IMR-90 (cell line): ENCODE measurements around the gene CDK2AP2. TPM values are rescaled to one million over a fixed set of nuclear protein-coding genes. Genes with fewer than 3 reads are reported as not detected.

Source experiments
- ATAC-seq: fragments of 200-7000 bp; cut with Tn5 transposase; 2 replicates; pipeline ENCODE4 v1.9.1; 2020; ENCODE audit warnings: low read depth, mild to moderate bottlenecking, moderate library complexity
- BruUV-seq: library from RNA; stranded (reverse); fragments of 400-500 nt; replicated peaks from 2 replicates; lab custom pipeline; 2021; lab: Mats Ljungman, UMichigan
- CTCF ChIA-PET: fragments of 300-600 bp; formaldehyde crosslinking; extraction: SDS; loops from one replicate; lab custom pipeline; 2021; ENCODE audit warnings: antibody characterized with exemption; lab: Yijun Ruan, JAX
- POLR2A ChIA-PET: fragments of 300-600 bp; sonication (Branson Sonifier 250); formaldehyde crosslinking; loops from one replicate; lab custom pipeline; 2022; ENCODE audit warnings: antibody characterized with exemption; ENCODE audit not compliant: unreplicated experiment; lab: Charles Lee
- DNase-seq: peaks from one replicate; pipeline ENCODE4 v3.0.0; 2013
- H2AFZ ChIP-seq: replicated peaks from 2 replicates; pipeline ENCODE3; 2013; ENCODE audit warnings: low read length, mild to moderate bottlenecking; ENCODE audit not compliant: poor library complexity
- H2AK5ac ChIP-seq: 2 replicates; pipeline ENCODE4 v1.6.1; 2013; ENCODE audit warnings: low read depth, low read length, inconsistent platforms
- H2AK9ac ChIP-seq: replicated peaks from 2 replicates; pipeline ENCODE3; 2013; ENCODE audit warnings: mild to moderate bottlenecking, low read depth, low read length, moderate library complexity; ENCODE audit not compliant: poor library complexity
- H2BK120ac ChIP-seq: 2 replicates; pipeline ENCODE4 v1.6.1; 2013; ENCODE audit warnings: low read depth, low read length, inconsistent platforms
- H2BK15ac ChIP-seq: 3 replicates; pipeline ENCODE4 v1.6.1; 2013; ENCODE audit warnings: low read depth, low read length, inconsistent platforms
- H2BK20ac ChIP-seq: 2 replicates; pipeline ENCODE4 v1.6.1; 2013; ENCODE audit warnings: low read depth, mild to moderate bottlenecking, inconsistent platforms, low read length, moderate library complexity
- H2BK5ac ChIP-seq: 2 replicates; pipeline ENCODE4 v1.6.1; 2013; ENCODE audit warnings: mild to moderate bottlenecking, low read depth, low read length, inconsistent platforms; ENCODE audit not compliant: poor library complexity, severe bottlenecking
- H3K14ac ChIP-seq: replicated peaks from 2 replicates; pipeline ENCODE4 v1.6.1; 2013; ENCODE audit warnings: low read depth, low read length, inconsistent platforms
- H3K18ac ChIP-seq: 2 replicates; pipeline ENCODE4 v1.6.1; 2013; ENCODE audit warnings: low read depth, low read length, control low read depth
- H3K23ac ChIP-seq: 2 replicates; pipeline ENCODE4 v1.6.1; 2013; ENCODE audit warnings: low read depth, low read length, inconsistent platforms
- H3K27ac ChIP-seq: 2 replicates; pipeline ENCODE4 v1.5.1; 2013; ENCODE audit warnings: mild to moderate bottlenecking, control low read depth, low read length; ENCODE audit not compliant: insufficient read depth
- H3K27me3 ChIP-seq: 2 replicates; pipeline ENCODE4 v1.6.1; 2013; ENCODE audit warnings: low read length; ENCODE audit not compliant: control insufficient read depth, insufficient read depth
- H3K36me3 ChIP-seq: 2 replicates; pipeline ENCODE4 v1.6.1; 2013; ENCODE audit warnings: low read length, mixed read lengths; ENCODE audit not compliant: control insufficient read depth, insufficient read depth
- H3K4ac ChIP-seq: 2 replicates; pipeline ENCODE4 v1.6.1; 2013; ENCODE audit warnings: low read depth, low read length, inconsistent platforms
- H3K4me1 ChIP-seq: 2 replicates; pipeline ENCODE4 v1.6.1; 2013; ENCODE audit warnings: low read length, mixed read lengths; ENCODE audit not compliant: control insufficient read depth, insufficient read depth
- H3K4me2 ChIP-seq: 2 replicates; pipeline ENCODE4 v1.6.1; 2013; ENCODE audit warnings: low read depth, mild to moderate bottlenecking, control low read depth, low read length, moderate library complexity
- H3K4me3 ChIP-seq: 2 replicates; pipeline ENCODE4 v1.5.1; 2013; ENCODE audit warnings: low read depth, mild to moderate bottlenecking, control low read depth, low read length, moderate library complexity; ENCODE audit not compliant: insufficient read depth
- H3K56ac ChIP-seq: 2 replicates; pipeline ENCODE4 v1.6.1; 2013; ENCODE audit warnings: low read length, inconsistent platforms; ENCODE audit not compliant: insufficient read depth; ENCODE audit errors: extremely low read depth
- H3K79me1 ChIP-seq, 2 experiments: 2 replicates each; pipeline ENCODE4 v1.6.1; 2013; ENCODE audit warnings: low read length in 2 of 2, inconsistent platforms in 1 of 2, low read depth in 1 of 2
- H3K9ac ChIP-seq: 2 replicates; pipeline ENCODE4 v1.6.1; 2013; ENCODE audit warnings: low read depth, low read length, control low read depth
- H3K9me1 ChIP-seq: 2 replicates; pipeline ENCODE4 v1.6.1; 2013; ENCODE audit warnings: low read length, inconsistent platforms; ENCODE audit not compliant: insufficient read depth
- H3K9me3 ChIP-seq: 2 replicates; pipeline ENCODE4 v1.6.1; 2013; ENCODE audit warnings: low read length; ENCODE audit not compliant: control insufficient read depth, insufficient read depth
- H4K20me1 ChIP-seq: 2 replicates; pipeline ENCODE4 v1.6.1; 2013; ENCODE audit warnings: low read length, inconsistent platforms; ENCODE audit not compliant: insufficient read depth
- H4K5ac ChIP-seq: 2 replicates; pipeline ENCODE4 v1.6.1; 2013; ENCODE audit warnings: mild to moderate bottlenecking, low read depth, low read length, control low read depth
- H4K8ac ChIP-seq, 2 experiments: 2 replicates each; pipeline ENCODE4 v1.6.1; 2013; ENCODE audit warnings: low read depth in 2 of 2, low read length in 2 of 2, control low read depth in 1 of 2, inconsistent platforms in 1 of 2
- H4K91ac ChIP-seq: 2 replicates; pipeline ENCODE4 v1.6.1; 2013; ENCODE audit warnings: low read depth, low read length, inconsistent platforms; ENCODE audit not compliant: insufficient read depth
- BHLHE40 ChIP-seq: fragments of 150-350 bp; IDR thresholded peaks from 2 replicates; pipeline ENCODE4 v1.6.1; 2016; ENCODE audit warnings: mild to moderate bottlenecking, low read depth, low read length
- CEBPB ChIP-seq: IDR thresholded peaks from 2 replicates; pipeline ENCODE4 v1.6.1; 2012; ENCODE audit warnings: low read depth, low read length, improper control_type of control experiment
- CHD1 ChIP-seq: IDR thresholded peaks from 2 replicates; pipeline ENCODE4 v1.6.1; 2012; ENCODE audit warnings: low read depth, low read length, improper control_type of control experiment
- CTCF ChIP-seq: conservative IDR thresholded peaks from 2 replicates; pipeline ENCODE4 v1.5.1; 2012; ENCODE audit warnings: mild to moderate bottlenecking, low read depth, low read length, improper control_type of control experiment
- ELK1 ChIP-seq: fragments of 150-350 bp; IDR thresholded peaks from 2 replicates; pipeline ENCODE4 v1.6.1; 2016; ENCODE audit warnings: low read depth, mild to moderate bottlenecking, low read length, moderate library complexity, borderline replicate concordance
- FOS ChIP-seq: fragments of 150-350 bp; IDR thresholded peaks from 2 replicates; pipeline ENCODE4 v1.6.1; 2016; ENCODE audit warnings: low read depth, low read length
- MAFK ChIP-seq: IDR thresholded peaks from 2 replicates; pipeline ENCODE4 v1.6.1; 2012; ENCODE audit warnings: low read depth, low read length, improper control_type of control experiment
- MAZ ChIP-seq: IDR thresholded peaks from 2 replicates; pipeline ENCODE4 v1.6.1; 2012; ENCODE audit warnings: low read depth, mild to moderate bottlenecking, low read length, improper control_type of control experiment, moderate library complexity, borderline replicate concordance
- MXI1 ChIP-seq: IDR thresholded peaks from 2 replicates; pipeline ENCODE4 v1.6.1; 2012; ENCODE audit warnings: low read depth, mild to moderate bottlenecking, low read length, moderate library complexity, borderline replicate concordance
- NFE2L2 ChIP-seq: fragments of 150-350 bp; IDR thresholded peaks from 2 replicates; pipeline ENCODE4 v1.6.1; 2016; ENCODE audit warnings: low read depth, mild to moderate bottlenecking, low read length
- POLR2A ChIP-seq: IDR thresholded peaks from 2 replicates; pipeline ENCODE4 v1.6.1; 2012; ENCODE audit warnings: mild to moderate bottlenecking, low read depth, low read length
- RAD21 ChIP-seq: IDR thresholded peaks from 2 replicates; pipeline ENCODE4 v1.6.1; 2012; ENCODE audit warnings: low read length, improper control_type of control experiment
- RCOR1 ChIP-seq: IDR thresholded peaks from 2 replicates; pipeline ENCODE4 v1.6.1; 2012; ENCODE audit warnings: mild to moderate bottlenecking, low read length, improper control_type of control experiment; ENCODE audit not compliant: insufficient replicate concordance
- RFX5 ChIP-seq: IDR thresholded peaks from 2 replicates; pipeline ENCODE4 v1.8.0; 2012; ENCODE audit warnings: low read depth, mild to moderate bottlenecking, low read length, moderate library complexity
- SMC3 ChIP-seq: fragments of 150-350 bp; IDR thresholded peaks from 2 replicates; pipeline ENCODE4 v1.6.1; 2016; ENCODE audit warnings: low read depth, mild to moderate bottlenecking, antibody characterized with exemption, low read length, moderate library complexity
- USF2 ChIP-seq: fragments of 150-350 bp; IDR thresholded peaks from 2 replicates; pipeline ENCODE4 v1.6.1; 2017; ENCODE audit warnings: mild to moderate bottlenecking, antibody characterized with exemption, low read length, low read depth
- WGBS, 2 experiments: methylation state at CpG; one replicate each; pipeline versions ENCODE4 v1.1.5 to v1.1.7; 2013; ENCODE audit warnings: missing lambda C conversion rate in 2 of 2; ENCODE audit not compliant: insufficient read length in 1 of 2; ENCODE audit errors: extremely low coverage in 2 of 2; 5-methylcytosine and 5-hydroxymethylcytosine counted together
- dilution Hi-C: fragments of 300-500 bp; cut with HindIII; formaldehyde crosslinking; loops from one replicate; pipeline ENCODE4 v1.14.3; 2018; ENCODE audit warnings: low sequenced_read_pairs; ENCODE audit not compliant: unreplicated experiment
- in situ Hi-C: fragments of 300-500 bp; cut with MboI; formaldehyde crosslinking; loops from 3 replicates; pipeline ENCODE4 v1.14.3; 2019; ENCODE audit warnings: low sequenced_read_pairs, inconsistent platforms, mixed read lengths
- intact Hi-C: fragments of 100-400 bp; cut with micrococcal nuclease; formaldehyde crosslinking; loops from 2 replicates; pipeline ENCODE4 v1.10.0; 2022
- polyA plus RNA-seq, 3 experiments: library from polyadenylated mRNA; depleted of rRNA; stranded (reverse); fragments of >200 nt; gene quantifications; 2 replicates each; pipeline ENCODE4 v1.2.3, GENCODE V29; 2012; ENCODE audit warnings: low replicate concordance in 1 of 3
- total RNA-seq: library from RNA; depleted of rRNA; stranded (reverse); fragments of >200 nt; gene quantifications from 2 replicates; pipeline ENCODE4 v1.2.3, GENCODE V29; 2012

The CDK2AP2 gene
- total and polyA plus RNA-seq, 2 of the 4 experiments (the other 2 are of a cell fraction) = 8.1 to 44.7 TPM

- no peak for TF ChIP-seq ELK1
- TF ChIP-seq CHD1 = no peak
- no peak for TF ChIP-seq MXI1
- no peak for TF ChIP-seq RCOR1
- no peak for TF ChIP-seq MAFK
- no peak for TF ChIP-seq CTCF
- TF ChIP-seq MAZ = no peak
- no peak for TF ChIP-seq NFE2L2
- no peak for TF ChIP-seq CEBPB
- TF ChIP-seq RAD21 = no peak
- TF ChIP-seq USF2 = no peak
- TF ChIP-seq SMC3 = no peak
- no peak for TF ChIP-seq FOS
- TF ChIP-seq POLR2A = no peak
- TF ChIP-seq RFX5 = no peak
- no peak for TF ChIP-seq BHLHE40
Measured at GRCh38 chr11:67539550-67539949, 31.6 kb upstream of the CDK2AP2 start.

More at GRCh38 chr11:67539550-67539949, 31.6 kb upstream of the CDK2AP2 start:
- Histone ChIP-seq H4K5ac (no peak overlapping the region), H3K79me1 (no peaks in the 10 kb centered on the region), H3K23ac (no peak overlapping the region), H3K9me3 (peaks cover 3% of the 10 kb centered on the region; the same call in 1 of the 2 replicates), H3K18ac (no peak overlapping the region), H2AK5ac (no peak overlapping the region), H2AK9ac (no peak overlapping the region), H3K27me3 (peaks cover 13% of the 10 kb centered on the region), H3K4me2 (no peak overlapping the region), H3K4ac (no peak overlapping the region), H3K4me3 (no peak overlapping the region), H3K56ac (no peak overlapping the region), H3K36me3 (no peaks in the 10 kb centered on the region), H3K14ac (no peak overlapping the region), H2BK120ac (no peak overlapping the region), H4K8ac (no peak overlapping the region), H2BK15ac (no peak overlapping the region), H3K9me1 (no peaks in the 10 kb centered on the region), H3K27ac (no peak overlapping the region), H2BK20ac (no peak overlapping the region), H3K4me1 (no peaks in the 10 kb centered on the region), H4K91ac (no peak overlapping the region), H3K9ac (no peak overlapping the region), H4K20me1 (no peaks in the 10 kb centered on the region), H2AFZ (no peak overlapping the region), H2BK5ac (no peak overlapping the region)
- in situ Hi-C loops (no loop called here), dilution Hi-C loops (no loop called here), intact Hi-C loops (no loop called here)
- no TSS peak for BruUV-seq
- ChIA-PET CTCF (no interaction called here), POLR2A (no interaction called here)
- WGBS, 2 experiments = no CpG with 5 or more reads among the region's 4 CpGs
- ATAC-seq (no peak), DNase-seq (no peak)
